Activated CD4-positive, alpha-beta memory T cell treated with anti-CD3 and anti-CD28 coated beads for 36 hours (primary cell): Measurements from ENCODE around the gene THUMPD3. TPM values are rescaled to one million over a fixed set of nuclear protein-coding genes. Genes with fewer than 3 reads are reported as not detected.
A peak's percentile ranks its signal among the peaks of the same experiment; 100 is the strongest.

Source experiments
- CTCF ChIA-PET: fragments of 350-600 bp; sonication (Branson Sonifier 250); formaldehyde crosslinking; loops from one replicate; lab custom pipeline; 2021; ENCODE audit warnings: antibody characterized with exemption, inconsistent platforms; lab: Charles Lee
- POLR2A ChIA-PET: fragments of 350-600 bp; sonication (Branson Sonifier 250); formaldehyde crosslinking; loops from one replicate; lab custom pipeline; 2021; ENCODE audit warnings: antibody characterized with exemption; lab: Charles Lee
- DNase-seq: peaks from one replicate; pipeline ENCODE4 v3.0.0-alpha.2; 2020
- H3K27ac Mint-ChIP-seq: one replicate; pipeline ENCODE4 v1.8.0; 2021; ENCODE audit warnings: mixed read lengths
- H3K27me3 Mint-ChIP-seq: one replicate; pipeline ENCODE4 v1.8.0; 2021; ENCODE audit warnings: mixed read lengths
- H3K36me3 Mint-ChIP-seq: one replicate; pipeline ENCODE4 v1.8.0; 2021; ENCODE audit warnings: mixed read lengths
- H3K4me1 Mint-ChIP-seq: one replicate; pipeline ENCODE4 v1.8.0; 2021; ENCODE audit warnings: low read depth, mixed read lengths
- H3K4me3 Mint-ChIP-seq: one replicate; pipeline ENCODE4 v1.8.0; 2021; ENCODE audit warnings: mild to moderate bottlenecking, mixed read lengths
- H3K9me3 Mint-ChIP-seq: one replicate; pipeline ENCODE4 v1.8.0; 2021; ENCODE audit warnings: mixed read lengths
- intact Hi-C: fragments of 100-400 bp; cut with micrococcal nuclease; formaldehyde crosslinking; loops from one replicate; pipeline ENCODE4 v1.15.1; 2023
- total RNA-seq, 2 experiments: library from RNA; stranded (reverse); gene quantifications; one replicate each; pipeline ENCODE4 v1.2.3, GENCODE V29; 2021

Gene THUMPD3
- total RNA-seq, 2 experiments from 2014 or later: 55.8 to 60.6 TPM

DNA sequence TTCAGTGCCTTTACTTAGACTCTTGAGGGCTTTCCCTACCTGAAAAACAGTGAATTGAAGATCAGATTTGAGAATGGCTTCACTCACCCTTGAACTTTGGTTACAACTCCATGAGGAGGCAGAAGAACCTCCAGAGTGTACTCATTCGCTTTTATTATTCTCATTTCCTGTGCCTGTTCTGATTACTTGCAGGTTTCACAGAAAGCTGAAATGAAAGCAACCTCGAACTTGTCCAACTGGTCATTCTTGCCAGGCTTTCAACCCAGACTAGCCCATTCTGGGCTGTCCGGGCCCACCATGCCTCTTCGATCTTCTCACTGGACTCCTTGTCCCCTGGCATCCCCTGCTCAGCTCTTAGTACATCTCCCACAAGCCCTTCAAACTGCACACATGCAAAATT lies 20.2 kb upstream of the THUMPD3 start:
- DNase-seq: no peak
- CTCF ChIA-PET: no interaction called here
- no peak overlapping the region for H3K27ac Mint-ChIP-seq
- H3K9me3 Mint-ChIP-seq: no peaks in the 10 kb centered on the region
- no peaks in the 10 kb centered on the region for H3K36me3 Mint-ChIP-seq
- peaks cover 4% of the 10 kb centered on the region for H3K4me1 Mint-ChIP-seq
- intact Hi-C loops: no loop called here
- POLR2A ChIA-PET: no interaction called here
- no peak overlapping the region for H3K4me3 Mint-ChIP-seq
- H3K27me3 Mint-ChIP-seq: no peaks in the 10 kb centered on the region

DNA sequence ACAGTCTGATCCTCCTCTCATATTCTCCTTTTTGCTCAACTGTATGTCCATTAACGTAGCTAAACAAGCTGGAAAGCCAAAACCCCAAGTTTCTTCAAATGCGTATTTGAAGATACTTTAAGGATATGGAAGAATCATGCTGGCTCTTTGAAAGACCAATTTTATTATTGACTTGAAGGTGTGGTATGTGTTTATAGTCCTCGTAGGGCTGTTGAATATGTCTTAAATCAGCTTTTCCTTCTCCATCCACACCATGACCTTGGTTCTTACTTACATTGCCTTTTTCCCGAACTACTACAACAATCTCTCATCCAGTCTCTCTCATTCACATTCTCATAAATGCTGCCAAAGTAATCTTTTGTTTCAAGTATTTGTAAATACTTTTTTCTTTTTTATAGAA lies 19.7 kb upstream of the THUMPD3 start:
- ChIA-PET CTCF (no interaction called here), POLR2A (no interaction called here)

DNA sequence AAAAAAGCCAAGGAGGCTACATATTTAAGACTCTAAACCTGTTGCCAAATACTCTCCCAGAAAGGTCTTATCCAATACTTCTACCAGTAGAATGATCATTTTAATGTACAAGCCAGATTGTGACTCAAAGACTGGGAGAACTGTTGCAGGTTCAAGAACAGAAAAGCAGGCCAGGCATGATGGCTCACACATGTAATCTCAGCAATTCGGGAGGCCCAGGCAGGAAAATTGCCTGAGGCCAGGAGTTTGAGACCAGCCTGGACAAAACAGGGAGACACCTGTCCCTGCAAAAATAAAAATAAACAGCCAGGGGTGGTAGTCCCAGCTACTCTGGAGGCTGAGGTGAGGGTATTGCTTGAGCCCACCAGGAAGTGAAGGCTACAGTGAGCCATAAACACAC lies 17.8 kb upstream of the THUMPD3 start:
- H3K4me3 Mint-ChIP-seq: no peak overlapping the region
- H3K9me3 Mint-ChIP-seq: no peaks in the 10 kb centered on the region
- DNase-seq: no peak
- intact Hi-C loops: no loop called here
- CTCF ChIA-PET: no interaction called here
- H3K4me1 Mint-ChIP-seq: peaks cover 11% of the 10 kb centered on the region
- POLR2A ChIA-PET: no interaction called here
- no peak overlapping the region for H3K27ac Mint-ChIP-seq
- H3K36me3 Mint-ChIP-seq: no peaks in the 10 kb centered on the region
- no peaks in the 10 kb centered on the region for H3K27me3 Mint-ChIP-seq

More for the DNA sequence above, 19.7 kb upstream of the THUMPD3 start:
- no peak overlapping the region for H3K4me3 Mint-ChIP-seq
- no peak overlapping the region for H3K27ac Mint-ChIP-seq
- H3K27me3 Mint-ChIP-seq: no peaks in the 10 kb centered on the region
- DNase-seq: no peak
- peaks cover 8% of the 10 kb centered on the region for H3K4me1 Mint-ChIP-seq
- intact Hi-C loops: no loop called here
- no peaks in the 10 kb centered on the region for H3K9me3 Mint-ChIP-seq
- H3K36me3 Mint-ChIP-seq: no peaks in the 10 kb centered on the region

DNA sequence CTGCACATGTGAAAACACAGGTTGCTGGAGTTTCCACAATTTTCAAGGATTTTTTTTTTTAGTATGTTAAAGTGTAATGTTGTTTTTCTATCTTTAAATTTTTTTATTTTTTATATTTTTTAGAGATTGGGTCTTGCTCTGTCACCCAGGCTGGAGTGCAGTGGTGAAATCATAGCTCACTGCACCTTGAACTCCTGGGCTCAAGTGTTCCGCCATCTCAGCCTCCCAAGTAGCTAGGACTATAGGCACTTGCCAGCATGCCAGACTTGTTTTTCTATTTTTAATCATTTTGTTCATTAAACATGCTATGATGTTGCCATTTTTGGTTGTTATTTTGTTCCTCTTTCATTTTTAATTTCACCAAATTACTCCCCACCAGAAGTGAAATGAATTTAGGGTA lies 16.7 kb upstream of the THUMPD3 start:
- intact Hi-C loops: no loop called here
- Mint-ChIP-seq H3K9me3 (no peaks in the 10 kb centered on the region), H3K27ac (no peak overlapping the region), H3K27me3 (no peaks in the 10 kb centered on the region), H3K4me3 (no peak overlapping the region), H3K4me1 (peaks cover 11% of the 10 kb centered on the region), H3K36me3 (no peaks in the 10 kb centered on the region)
- ChIA-PET POLR2A (no interaction called here), CTCF (no interaction called here)
- no peak for DNase-seq

- no peak overlapping the region for H3K4me3 Mint-ChIP-seq
- intact Hi-C loops: no loop called here
- ChIA-PET POLR2A (no interaction called here), CTCF (interaction anchor here (0.8 to 1.1 kb wide), 2 partner anchors 359 to 380 kb away, joined by 3 to 4 read pairs; no protein-coding TSS in a partner anchor)
- H3K36me3 Mint-ChIP-seq: no peaks in the 10 kb centered on the region
- H3K27ac Mint-ChIP-seq: no peak overlapping the region
- no peaks in the 10 kb centered on the region for H3K27me3 Mint-ChIP-seq
- no peaks in the 10 kb centered on the region for H3K9me3 Mint-ChIP-seq
- peaks cover 11% of the 10 kb centered on the region for H3K4me1 Mint-ChIP-seq
- no peak for DNase-seq
Measured at GRCh38 chr3:9347081-9347480, 15.8 kb upstream of the THUMPD3 start.

DNA sequence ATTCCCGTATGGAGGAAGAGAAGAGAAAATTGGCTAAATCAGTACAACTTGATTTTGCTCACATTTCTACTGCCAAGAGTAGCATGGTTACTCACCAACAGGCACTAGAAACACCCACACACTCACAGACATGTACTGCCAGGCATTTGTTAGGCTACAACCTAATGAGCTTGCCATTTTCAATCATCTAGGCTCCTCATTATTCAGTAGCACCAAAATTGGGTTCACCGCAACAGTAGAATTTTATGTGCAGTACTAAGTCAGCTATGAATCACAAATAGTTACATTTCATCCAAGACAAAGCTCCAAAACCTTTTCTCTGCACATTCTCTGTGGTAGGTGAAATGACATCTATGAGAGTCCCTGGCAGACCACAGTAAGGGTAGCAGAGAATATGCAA lies 15.0 kb upstream of the THUMPD3 start:
- H3K4me1 Mint-ChIP-seq: peaks cover 11% of the 10 kb centered on the region
- ChIA-PET CTCF (interaction anchor here (0.8 to 1.1 kb wide), 2 partner anchors 360 to 379 kb away, joined by 3 to 4 read pairs; no protein-coding TSS in a partner anchor), POLR2A (interaction anchor here (0.9 kb wide), 1 partner anchor 15 kb away, joined by 4 read pairs; the partner anchor contains the start of gene THUMPD3)
- no peaks in the 10 kb centered on the region for H3K27me3 Mint-ChIP-seq
- DNase-seq: no peak
- H3K9me3 Mint-ChIP-seq: no peaks in the 10 kb centered on the region
- no peak overlapping the region for H3K27ac Mint-ChIP-seq
- no peak overlapping the region for H3K4me3 Mint-ChIP-seq
- no peaks in the 10 kb centered on the region for H3K36me3 Mint-ChIP-seq
- intact Hi-C loops: no loop called here

GRCh38 chr3:9349321-9350117 lies 13.3 kb upstream of the THUMPD3 start:
- Mint-ChIP-seq H3K36me3 (no peaks in the 10 kb centered on the region), H3K27me3 (no peaks in the 10 kb centered on the region), H3K4me3 (no peak overlapping the region), H3K4me1 (peaks cover 21% of the 10 kb centered on the region), H3K27ac (no peak overlapping the region), H3K9me3 (no peaks in the 10 kb centered on the region)
- CTCF ChIA-PET: no interaction called here
- POLR2A ChIA-PET: no interaction called here
- no peak for DNase-seq
- intact Hi-C loops: loop anchor here (5.0 kb wide), 1 partner anchor 298 kb away; the partner anchor contains the start of gene MTMR14

GRCh38 chr3:9351709-9352126 lies 11.1 kb upstream of the THUMPD3 start:
- peaks cover 35% of the 10 kb centered on the region for H3K4me1 Mint-ChIP-seq
- no peaks in the 10 kb centered on the region for H3K36me3 Mint-ChIP-seq
- CTCF ChIA-PET: interaction anchor here (1.0 to 3.6 kb wide), 3 partner anchors 11 to 151 kb away, joined by 3 to 43 read pairs (median 14); partner anchors contain the start of gene THUMPD3
- intact Hi-C loops: loop anchor here (5.0 kb wide), 1 partner anchor 296 kb away; the partner anchor contains the start of gene MTMR14
- DNase-seq: no peak
- no peaks in the 10 kb centered on the region for H3K27me3 Mint-ChIP-seq
- POLR2A ChIA-PET: interaction anchor here (0.6 to 0.7 kb wide), 3 partner anchors 57 to 496 kb away, joined by 3 to 5 read pairs (median 4); no protein-coding TSS in a partner anchor
- H3K27ac Mint-ChIP-seq: no peak overlapping the region
- H3K4me3 Mint-ChIP-seq: no peak overlapping the region
- H3K9me3 Mint-ChIP-seq: no peaks in the 10 kb centered on the region

- peak; percentile 70 for DNase-seq
- peaks cover 27% of the 10 kb centered on the region for H3K4me1 Mint-ChIP-seq
- H3K9me3 Mint-ChIP-seq: no peaks in the 10 kb centered on the region
- ChIA-PET CTCF (interaction anchor here (0.7 to 3.6 kb wide), 24 partner anchors 9 to 428 kb away, joined by 3 to 43 read pairs (median 4); partner anchors contain the start of genes MTMR14, RAD18, SETD5 and THUMPD3), POLR2A (interaction anchor here (1.0 kb wide), 1 partner anchor 10 kb away, joined by 6 read pairs; the partner anchor contains the start of gene THUMPD3)
- no peak overlapping the region for H3K4me3 Mint-ChIP-seq
- intact Hi-C loops: loop anchor here (1.0 to 5.0 kb wide), 2 partner anchors 70 to 294 kb away; partner anchors contain the start of gene MTMR14
- H3K27ac Mint-ChIP-seq: no peak overlapping the region
- no peaks in the 10 kb centered on the region for H3K36me3 Mint-ChIP-seq
- no peaks in the 10 kb centered on the region for H3K27me3 Mint-ChIP-seq
Measured at GRCh38 chr3:9352917-9353752, 9.7 kb upstream of the THUMPD3 start.

GRCh38 chr3:9361691-9362388 lies 1.0 kb upstream of the THUMPD3 start:
- DNase-seq: no peak
- Mint-ChIP-seq H3K4me1 (peaks cover 21% of the 10 kb centered on the region), H3K27me3 (no peaks in the 10 kb centered on the region), H3K36me3 (peaks cover 29% of the 10 kb centered on the region), H3K27ac (no peak overlapping the region), H3K4me3 (peak overlapping the region; percentile 95), H3K9me3 (no peaks in the 10 kb centered on the region)
- POLR2A ChIA-PET: interaction anchor here (0.6 to 3.8 kb wide), 7 partner anchors 27 to 544 kb away, joined by 3 to 72 read pairs (median 4); partner anchors contain the start of genes OGG1, RAD18 and SETD5
- CTCF ChIA-PET: interaction anchor here (0.7 to 3.4 kb wide), 4 partner anchors 9 to 390 kb away, joined by 3 to 43 read pairs (median 4); no protein-coding TSS in a partner anchor
- intact Hi-C loops: loop anchor here (2.0 kb wide), 1 partner anchor 369 kb away; the partner anchor contains the start of gene BRPF1

GRCh38 chr3:9369508-9369907 lies 6.7 kb downstream of the THUMPD3 start:
- no peak overlapping the region for H3K4me3 Mint-ChIP-seq
- intact Hi-C loops: no loop called here
- ChIA-PET POLR2A (no interaction called here), CTCF (interaction anchor here (1.2 kb wide), 1 partner anchor 16 kb away, joined by 3 read pairs; no protein-coding TSS in a partner anchor)
- H3K4me1 Mint-ChIP-seq: peaks cover 25% of the 10 kb centered on the region
- no peak overlapping the region for H3K27ac Mint-ChIP-seq
- H3K27me3 Mint-ChIP-seq: no peaks in the 10 kb centered on the region
- no peaks in the 10 kb centered on the region for H3K9me3 Mint-ChIP-seq
- H3K36me3 Mint-ChIP-seq: peaks cover 49% of the 10 kb centered on the region
- DNase-seq: no peak
